Measurements from ENCODE around the gene GPX3. TPM values are rescaled to one million over a fixed set of nuclear protein-coding genes. Genes with fewer than 3 reads are reported as not detected.

The GPX3 gene
- total and polyA plus RNA-seq, 2 of the 8 experiments (the other 6 are each of a cell fraction or from before 2014, with no cell fraction given), result 27.8 to 77.9 TPM

DNA sequence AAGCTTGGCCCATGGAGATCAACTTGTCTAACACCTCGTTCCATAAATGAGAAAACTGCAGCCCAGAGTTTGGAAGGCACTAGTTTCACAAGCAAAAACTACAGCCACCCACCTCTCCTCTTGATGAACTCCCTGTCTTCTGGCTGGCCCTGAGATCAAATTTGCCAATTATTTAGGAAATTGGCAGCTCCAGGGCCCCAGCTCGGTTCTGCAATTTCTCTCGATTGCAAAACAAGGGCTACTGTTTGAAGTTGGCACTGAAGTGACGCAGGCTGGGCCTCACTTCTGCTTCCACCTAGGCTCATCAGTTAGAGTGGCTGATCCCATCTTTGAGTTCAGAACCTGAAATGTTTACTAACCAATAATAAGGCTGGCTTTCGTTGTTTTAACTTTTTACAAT, 3.7 kb upstream of the GPX3 start (continued):
- TF ChIP-seq, protein P1, sequence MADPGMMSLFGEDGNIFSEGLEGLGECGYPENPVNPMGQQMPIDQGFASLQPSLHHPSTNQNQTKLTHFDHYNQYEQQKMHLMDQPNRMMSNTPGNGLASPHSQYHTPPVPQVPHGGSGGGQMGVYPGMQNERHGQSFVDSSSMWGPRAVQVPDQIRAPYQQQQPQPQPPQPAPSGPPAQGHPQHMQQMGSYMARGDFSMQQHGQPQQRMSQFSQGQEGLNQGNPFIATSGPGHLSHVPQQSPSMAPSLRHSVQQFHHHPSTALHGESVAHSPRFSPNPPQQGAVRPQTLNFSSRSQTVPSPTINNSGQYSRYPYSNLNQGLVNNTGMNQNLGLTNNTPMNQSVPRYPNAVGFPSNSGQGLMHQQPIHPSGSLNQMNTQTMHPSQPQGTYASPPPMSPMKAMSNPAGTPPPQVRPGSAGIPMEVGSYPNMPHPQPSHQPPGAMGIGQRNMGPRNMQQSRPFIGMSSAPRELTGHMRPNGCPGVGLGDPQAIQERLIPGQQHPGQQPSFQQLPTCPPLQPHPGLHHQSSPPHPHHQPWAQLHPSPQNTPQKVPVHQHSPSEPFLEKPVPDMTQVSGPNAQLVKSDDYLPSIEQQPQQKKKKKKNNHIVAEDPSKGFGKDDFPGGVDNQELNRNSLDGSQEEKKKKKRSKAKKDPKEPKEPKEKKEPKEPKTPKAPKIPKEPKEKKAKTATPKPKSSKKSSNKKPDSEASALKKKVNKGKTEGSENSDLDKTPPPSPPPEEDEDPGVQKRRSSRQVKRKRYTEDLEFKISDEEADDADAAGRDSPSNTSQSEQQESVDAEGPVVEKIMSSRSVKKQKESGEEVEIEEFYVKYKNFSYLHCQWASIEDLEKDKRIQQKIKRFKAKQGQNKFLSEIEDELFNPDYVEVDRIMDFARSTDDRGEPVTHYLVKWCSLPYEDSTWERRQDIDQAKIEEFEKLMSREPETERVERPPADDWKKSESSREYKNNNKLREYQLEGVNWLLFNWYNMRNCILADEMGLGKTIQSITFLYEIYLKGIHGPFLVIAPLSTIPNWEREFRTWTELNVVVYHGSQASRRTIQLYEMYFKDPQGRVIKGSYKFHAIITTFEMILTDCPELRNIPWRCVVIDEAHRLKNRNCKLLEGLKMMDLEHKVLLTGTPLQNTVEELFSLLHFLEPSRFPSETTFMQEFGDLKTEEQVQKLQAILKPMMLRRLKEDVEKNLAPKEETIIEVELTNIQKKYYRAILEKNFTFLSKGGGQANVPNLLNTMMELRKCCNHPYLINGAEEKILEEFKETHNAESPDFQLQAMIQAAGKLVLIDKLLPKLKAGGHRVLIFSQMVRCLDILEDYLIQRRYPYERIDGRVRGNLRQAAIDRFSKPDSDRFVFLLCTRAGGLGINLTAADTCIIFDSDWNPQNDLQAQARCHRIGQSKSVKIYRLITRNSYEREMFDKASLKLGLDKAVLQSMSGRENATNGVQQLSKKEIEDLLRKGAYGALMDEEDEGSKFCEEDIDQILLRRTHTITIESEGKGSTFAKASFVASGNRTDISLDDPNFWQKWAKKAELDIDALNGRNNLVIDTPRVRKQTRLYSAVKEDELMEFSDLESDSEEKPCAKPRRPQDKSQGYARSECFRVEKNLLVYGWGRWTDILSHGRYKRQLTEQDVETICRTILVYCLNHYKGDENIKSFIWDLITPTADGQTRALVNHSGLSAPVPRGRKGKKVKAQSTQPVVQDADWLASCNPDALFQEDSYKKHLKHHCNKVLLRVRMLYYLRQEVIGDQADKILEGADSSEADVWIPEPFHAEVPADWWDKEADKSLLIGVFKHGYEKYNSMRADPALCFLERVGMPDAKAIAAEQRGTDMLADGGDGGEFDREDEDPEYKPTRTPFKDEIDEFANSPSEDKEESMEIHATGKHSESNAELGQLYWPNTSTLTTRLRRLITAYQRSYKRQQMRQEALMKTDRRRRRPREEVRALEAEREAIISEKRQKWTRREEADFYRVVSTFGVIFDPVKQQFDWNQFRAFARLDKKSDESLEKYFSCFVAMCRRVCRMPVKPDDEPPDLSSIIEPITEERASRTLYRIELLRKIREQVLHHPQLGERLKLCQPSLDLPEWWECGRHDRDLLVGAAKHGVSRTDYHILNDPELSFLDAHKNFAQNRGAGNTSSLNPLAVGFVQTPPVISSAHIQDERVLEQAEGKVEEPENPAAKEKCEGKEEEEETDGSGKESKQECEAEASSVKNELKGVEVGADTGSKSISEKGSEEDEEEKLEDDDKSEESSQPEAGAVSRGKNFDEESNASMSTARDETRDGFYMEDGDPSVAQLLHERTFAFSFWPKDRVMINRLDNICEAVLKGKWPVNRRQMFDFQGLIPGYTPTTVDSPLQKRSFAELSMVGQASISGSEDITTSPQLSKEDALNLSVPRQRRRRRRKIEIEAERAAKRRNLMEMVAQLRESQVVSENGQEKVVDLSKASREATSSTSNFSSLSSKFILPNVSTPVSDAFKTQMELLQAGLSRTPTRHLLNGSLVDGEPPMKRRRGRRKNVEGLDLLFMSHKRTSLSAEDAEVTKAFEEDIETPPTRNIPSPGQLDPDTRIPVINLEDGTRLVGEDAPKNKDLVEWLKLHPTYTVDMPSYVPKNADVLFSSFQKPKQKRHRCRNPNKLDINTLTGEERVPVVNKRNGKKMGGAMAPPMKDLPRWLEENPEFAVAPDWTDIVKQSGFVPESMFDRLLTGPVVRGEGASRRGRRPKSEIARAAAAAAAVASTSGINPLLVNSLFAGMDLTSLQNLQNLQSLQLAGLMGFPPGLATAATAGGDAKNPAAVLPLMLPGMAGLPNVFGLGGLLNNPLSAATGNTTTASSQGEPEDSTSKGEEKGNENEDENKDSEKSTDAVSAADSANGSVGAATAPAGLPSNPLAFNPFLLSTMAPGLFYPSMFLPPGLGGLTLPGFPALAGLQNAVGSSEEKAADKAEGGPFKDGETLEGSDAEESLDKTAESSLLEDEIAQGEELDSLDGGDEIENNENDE (IDR thresholded peaks at IDR 0.05; ENCODE audit: insufficient replicate concordance, low read length), result no peak
- TF ChIP-seq SIX5 (IDR thresholded peaks at IDR 0.05; ENCODE audit: low read depth, low read length) (no peak), JUN (IDR thresholded peaks at IDR 0.05; ENCODE audit: low read depth, low read length) (no peak), CBX8 (IDR thresholded peaks at IDR 0.05; ENCODE audit: borderline replicate concordance, low read depth, low read length) (no peak), CTBP2 (IDR thresholded peaks at IDR 0.05; ENCODE audit: borderline replicate concordance, insufficient read depth, insufficient read length, low read length) (no peak), KDM1A (IDR thresholded peaks at IDR 0.05; ENCODE audit: borderline replicate concordance, low read length) (no peak), BCL11A (IDR thresholded peaks at IDR 0.05; ENCODE audit: low read depth in 2 of 2, low read length in 2 of 2) (no peak)
